GM10847 (cell line): ENCODE results near the gene CYTH3.

Experiments used
- POLR2A ChIP-seq: IDR thresholded peaks from 2 replicates; pipeline ENCODE4 v1.6.1; 2011; ENCODE audit not compliant: insufficient read length; ENCODE audit errors: extremely low read depth

Gene CYTH3

GRCh38 chr7:6198689-6199595, 73.5 kb downstream of the CYTH3 start:
- no peak for TF ChIP-seq POLR2A

GRCh38 chr7:6197801-6198551, 74.4 kb downstream of the CYTH3 start:
- no peak for TF ChIP-seq POLR2A

- TF ChIP-seq POLR2A, result no peak
Observed at GRCh38 chr7:6193709-6194108, 78.7 kb downstream of the CYTH3 start.

GRCh38 chr7:6188389-6188788, 84.0 kb downstream of the CYTH3 start:
- TF ChIP-seq POLR2A, result no peak

GRCh38 chr7:6186577-6186976, 85.8 kb downstream of the CYTH3 start:
- TF ChIP-seq POLR2A, result no peak

GRCh38 chr7:6182993-6183392, 89.4 kb downstream of the CYTH3 start:
- no peak for TF ChIP-seq POLR2A

GRCh38 chr7:6181136-6181535, 91.3 kb downstream of the CYTH3 start:
- no peak for TF ChIP-seq POLR2A

GRCh38 chr7:6180344-6180725, 92.1 kb downstream of the CYTH3 start:
- TF ChIP-seq POLR2A, result no peak

- no peak for TF ChIP-seq POLR2A
Observed at GRCh38 chr7:6179620-6180343, 92.6 kb downstream of the CYTH3 start.

GRCh38 chr7:6178298-6179029, 94.0 kb downstream of the CYTH3 start:
- no peak for TF ChIP-seq POLR2A

- no peak for TF ChIP-seq POLR2A
Observed at GRCh38 chr7:6175645-6176044, 96.8 kb downstream of the CYTH3 start.

GRCh38 chr7:6172910-6173295, 99.5 kb downstream of the CYTH3 start:
- TF ChIP-seq POLR2A, result no peak

- TF ChIP-seq POLR2A, result no peak
Observed at GRCh38 chr7:6172224-6172909, 100.1 kb downstream of the CYTH3 start.

GRCh38 chr7:6171532-6172223, 100.7 kb downstream of the CYTH3 start:
- TF ChIP-seq POLR2A, result no peak
